GM21526 (cell line): Measurements from ENCODE around the gene EPHB2.

Experiments
- ATAC-seq: cut with Tn5 transposase; IDR thresholded peaks from one replicate; pipeline ENCODE4 v1.9.1; 2021; ENCODE audit warnings: moderate library complexity; ENCODE audit not compliant: unreplicated experiment, low FRiP score

Gene EPHB2

GRCh38 chr1:22875841-22876240 is 165.2 kb downstream of the EPHB2 start:
- ATAC-seq: no peak

GRCh38 chr1:22876359-22877111 is 165.9 kb downstream of the EPHB2 start:
- no peak for ATAC-seq

GRCh38 chr1:22877112-22877915 is 166.7 kb downstream of the EPHB2 start:
- ATAC-seq: no peak

- ATAC-seq: no peak
Observed at GRCh38 chr1:22877980-22878379, 167.3 kb downstream of the EPHB2 start.

GRCh38 chr1:22878626-22879025 is 168.0 kb downstream of the EPHB2 start:
- no peak for ATAC-seq

GRCh38 chr1:22879445-22879844 is 168.8 kb downstream of the EPHB2 start:
- no peak for ATAC-seq

- no peak for ATAC-seq
Observed at GRCh38 chr1:22880174-22880601, 169.5 kb downstream of the EPHB2 start.

- ATAC-seq: no peak
Observed at GRCh38 chr1:22883406-22883805, 172.8 kb downstream of the EPHB2 start.

GRCh38 chr1:22884806-22885530 is 174.3 kb downstream of the EPHB2 start:
- ATAC-seq: no peak

GRCh38 chr1:22886211-22886610 is 175.6 kb downstream of the EPHB2 start:
- no peak for ATAC-seq

- no peak for ATAC-seq
Observed at GRCh38 chr1:22887491-22887890, 176.9 kb downstream of the EPHB2 start.

- no peak for ATAC-seq
Observed at GRCh38 chr1:22888320-22889075, 177.9 kb downstream of the EPHB2 start.

- ATAC-seq: no peak
Observed at GRCh38 chr1:22889213-22889827, 178.7 kb downstream of the EPHB2 start.

- no peak for ATAC-seq
Observed at GRCh38 chr1:22892789-22893188, 182.2 kb downstream of the EPHB2 start.

GRCh38 chr1:22893292-22893691 is 182.7 kb downstream of the EPHB2 start:
- no peak for ATAC-seq

GRCh38 chr1:22895357-22895756 is 184.7 kb downstream of the EPHB2 start:
- ATAC-seq: no peak

- ATAC-seq: no peak
Observed at GRCh38 chr1:22896184-22896583, 185.5 kb downstream of the EPHB2 start.

- no peak for ATAC-seq
Observed at GRCh38 chr1:22900451-22900850, 189.8 kb downstream of the EPHB2 start.

- no peak for ATAC-seq
Observed at GRCh38 chr1:22903113-22903512, 192.5 kb downstream of the EPHB2 start.

- ATAC-seq: no peak
Observed at GRCh38 chr1:22906968-22907367, 196.3 kb downstream of the EPHB2 start.
